CD14-positive monocyte (primary cell): Measurements from ENCODE around the gene WDFY4. TPM values are rescaled to one million over a fixed set of nuclear protein-coding genes. Genes with fewer than 3 reads are reported as not detected.
A peak's percentile ranks its signal among the peaks of the same experiment; 100 is the strongest.

ENCODE experiments used
- DNase-seq, 3 donors: peaks; one replicate each; pipeline ENCODE4 v3.0.0-alpha.2; 2011 to 2022
- H2AFZ ChIP-seq: 2 replicates; pipeline ENCODE4 v1.6.0; 2012; ENCODE audit warnings: mild to moderate bottlenecking, low read depth, low read length, inconsistent platforms; ENCODE audit not compliant: insufficient read depth, poor library complexity, severe bottlenecking
- H3K27ac ChIP-seq, 2 donors: 1 replicate in 1 of 2; 2 replicates in 1 of 2; pipeline ENCODE4 v1.5.1; 2012 to 2013; ENCODE audit warnings: low read length in 2 of 2, control low read depth in 1 of 2, inconsistent platforms in 1 of 2, low read depth in 1 of 2, mild to moderate bottlenecking in 1 of 2
- H3K27me3 ChIP-seq, 2 donors: one replicate each; pipeline versions ENCODE4 v1.6.0 to v1.6.1; 2011 to 2013; ENCODE audit warnings: low read length in 2 of 2; ENCODE audit not compliant: control insufficient read depth in 2 of 2, insufficient read depth in 2 of 2
- H3K36me3 ChIP-seq, 2 donors: replicated peaks in 1 of 2; 1 replicate in 1 of 2; 2 replicates in 1 of 2; pipeline versions ENCODE4 v1.5.1 to v1.6.1; 2012 to 2013; ENCODE audit warnings: low read length in 2 of 2, control low read depth in 1 of 2, inconsistent platforms in 1 of 2, mild to moderate bottlenecking in 1 of 2; ENCODE audit not compliant: insufficient read depth in 2 of 2, control insufficient read depth in 1 of 2
- H3K4me1 ChIP-seq, 2 donors: 1 replicate in 1 of 2; 2 replicates in 1 of 2; pipeline versions ENCODE4 v1.5.1 to v1.6.1; 2012 to 2013; ENCODE audit warnings: low read length in 2 of 2, control low read depth in 1 of 2, inconsistent platforms in 1 of 2, mild to moderate bottlenecking in 1 of 2, moderate library complexity in 1 of 2; ENCODE audit not compliant: insufficient read depth in 2 of 2, control insufficient read depth in 1 of 2
- H3K4me2 ChIP-seq: replicated peaks from 2 replicates; pipeline ENCODE3; 2012; ENCODE audit warnings: low read length, moderate library complexity, mild to moderate bottlenecking; ENCODE audit not compliant: poor library complexity, severe bottlenecking; ENCODE audit errors: extremely low read depth
- H3K4me3 ChIP-seq, 3 experiments: fragments of 200-600 bp in 1 of 3; sonication (generic) in 1 of 3; replicated peaks in 1 of 3; 1 replicate in 2 of 3; 2 replicates in 1 of 3; pipeline ENCODE4 v1.5.1; 2011 to 2013; ENCODE audit warnings: low read length in 3 of 3, mild to moderate bottlenecking in 3 of 3, control low read depth in 2 of 3, low read depth in 2 of 3, inconsistent platforms in 1 of 3, moderate library complexity in 1 of 3
- H3K79me2 ChIP-seq: 2 replicates; pipeline ENCODE4 v1.6.0; 2012; ENCODE audit warnings: mild to moderate bottlenecking, control low read depth, inconsistent platforms, low read length, moderate library complexity; ENCODE audit not compliant: insufficient read depth
- H3K9ac ChIP-seq: 2 replicates; pipeline ENCODE4 v1.6.0; 2017; ENCODE audit warnings: low read length, mild to moderate bottlenecking; ENCODE audit not compliant: insufficient read depth, poor library complexity, severe bottlenecking
- H3K9me3 ChIP-seq, 2 donors: replicated peaks in 1 of 2; 1 replicate in 1 of 2; 2 replicates in 1 of 2; pipeline versions ENCODE4 v1.5.1 to v1.6.1; 2012 to 2013; ENCODE audit warnings: low read length in 2 of 2, control low read depth in 1 of 2; ENCODE audit not compliant: control insufficient read depth in 1 of 2, insufficient read depth in 1 of 2
- H4K20me1 ChIP-seq: 2 replicates; pipeline ENCODE4 v1.6.0; 2012; ENCODE audit warnings: mild to moderate bottlenecking, low read length, control low read depth, moderate library complexity; ENCODE audit not compliant: insufficient read depth
- H3K27ac Mint-ChIP-seq, 7 donors: one replicate each; pipeline ENCODE4 v1.8.0; 2020; ENCODE audit warnings: mild to moderate bottlenecking in 7 of 7, mixed read lengths in 7 of 7, moderate library complexity in 6 of 7, inconsistent platforms in 2 of 7
- H3K27me3 Mint-ChIP-seq, 3 donors: one replicate each; pipeline ENCODE4 v1.8.0; 2021 to 2022; ENCODE audit warnings: low read depth in 3 of 3, mild to moderate bottlenecking in 3 of 3, mixed read lengths in 3 of 3, moderate library complexity in 3 of 3, inconsistent platforms in 1 of 3
- H3K36me3 Mint-ChIP-seq, 2 donors: one replicate each; pipeline ENCODE4 v1.8.0; 2020; ENCODE audit warnings: mixed read lengths in 2 of 2, inconsistent platforms in 1 of 2, mild to moderate bottlenecking in 1 of 2
- H3K4me1 Mint-ChIP-seq: one replicate; pipeline ENCODE4 v1.8.0; 2020; ENCODE audit warnings: mild to moderate bottlenecking, mixed read lengths
- H3K4me3 Mint-ChIP-seq, 2 donors: one replicate each; pipeline ENCODE4 v1.8.0; 2020; ENCODE audit warnings: mild to moderate bottlenecking in 2 of 2, mixed read lengths in 2 of 2, moderate library complexity in 1 of 2
- H3K9me3 Mint-ChIP-seq, 7 donors: one replicate each; pipeline ENCODE4 v1.8.0; 2020 to 2022; ENCODE audit warnings: mixed read lengths in 7 of 7, mild to moderate bottlenecking in 6 of 7, moderate library complexity in 6 of 7, inconsistent platforms in 2 of 7
- CTCF ChIP-seq: fragments of 200-600 bp; IDR thresholded peaks from one replicate; pipeline ENCODE4 v1.8.0; 2022; ENCODE audit warnings: antibody characterized with exemption, mild to moderate bottlenecking
- WGBS: methylation state at CpG from one replicate; pipeline ENCODE4 v1.1.5; 2013; ENCODE audit warnings: missing lambda C conversion rate; ENCODE audit not compliant: insufficient coverage; 5-methylcytosine and 5-hydroxymethylcytosine counted together
- intact Hi-C, 2 donors: fragments of 100-400 bp; cut with micrococcal nuclease; formaldehyde crosslinking; loops; one replicate each; pipeline versions ENCODE4 v1.15.0 to v1.15.1; 2023
- polyA plus RNA-seq, 3 donors: library from polyadenylated mRNA; depleted of rRNA in 1 of 3; unstranded in 2 of 3; stranded (reverse) in 1 of 3; fragments of 300-500 nt in 2 of 3; fragments of >200 nt in 1 of 3; fragmentation: Illumina TruSeq in 2 of 3; gene quantifications; 1 replicate in 2 of 3; 2 replicates in 1 of 3; pipeline ENCODE4 v1.2.3, GENCODE V29; 2012 to 2021

The WDFY4 gene
- polyA plus RNA-seq, 3 donors = 7.5 to 36.1 (median 9.8) TPM

GRCh38 chr10:48767373-48768143 is 82.9 kb downstream of the WDFY4 start:
- Mint-ChIP-seq H3K36me3 (peaks cover 65 to 74% of the 10 kb centered on the region in 2 donors), H3K9me3 (no peaks in the 10 kb centered on the region), H3K27me3 (peaks cover 0 to 3% (median 1%) of the 10 kb centered on the region in 3 donors), H3K4me1 (peaks cover 13% of the 10 kb centered on the region), H3K27ac (peak overlapping the region in 4 of 7 donors; percentile 11 to 51 (median 26)), H3K4me3 (no peak overlapping the region)
- H3K27me3 ChIP-seq = no peaks in the 10 kb centered on the region
- peaks cover 4% of the 10 kb centered on the region for H4K20me1 ChIP-seq
- H3K27ac ChIP-seq = no peak overlapping the region
- H3K9me3 ChIP-seq = no peaks in the 10 kb centered on the region
- DNase-seq = no peak
- no peaks in the 10 kb centered on the region for H3K79me2 ChIP-seq
- no peak overlapping the region for H3K4me2 ChIP-seq
- intact Hi-C loops = no loop called here
- 100% methylated on average over 2 of the region's 4 CpGs for WGBS
- no peak overlapping the region for H3K9ac ChIP-seq
- H3K36me3 ChIP-seq = peaks cover 37 to 91% of the 10 kb centered on the region in 2 donors
- peaks cover 12 to 19% of the 10 kb centered on the region in 2 donors for H3K4me1 ChIP-seq
- no peak overlapping the region for H3K4me3 ChIP-seq
- H2AFZ ChIP-seq = no peak overlapping the region
- TF ChIP-seq CTCF = no peak

- WGBS = 90% methylated on average over 8 of the region's 14 CpGs
- TF ChIP-seq CTCF = no peak
- Histone ChIP-seq H3K27me3 (no peaks in the 10 kb centered on the region), H3K9me3 (no peaks in the 10 kb centered on the region), H3K4me2 (no peak overlapping the region), H3K79me2 (no peaks in the 10 kb centered on the region), H3K4me1 (peaks cover 12 to 19% of the 10 kb centered on the region in 2 donors), H2AFZ (no peak overlapping the region), H3K9ac (no peak overlapping the region), H3K4me3 (no peak overlapping the region), H4K20me1 (peaks cover 4% of the 10 kb centered on the region), H3K27ac (peak overlapping the region in 1 of 2 donors; percentile 33), H3K36me3 (peaks cover 30 to 88% of the 10 kb centered on the region in 2 donors)
- intact Hi-C loops = no loop called here
- peak overlapping the region in 3 of 7 donors; percentile 4 to 58 (median 51) for H3K27ac Mint-ChIP-seq
- H3K9me3 Mint-ChIP-seq = no peaks in the 10 kb centered on the region
- no peak overlapping the region for H3K4me3 Mint-ChIP-seq
- DNase-seq = no peak
- peaks cover 13% of the 10 kb centered on the region for H3K4me1 Mint-ChIP-seq
- H3K36me3 Mint-ChIP-seq = peaks cover 65 to 72% of the 10 kb centered on the region in 2 donors
- peaks cover 0 to 3% (median 1%) of the 10 kb centered on the region in 3 donors for H3K27me3 Mint-ChIP-seq
Measured at GRCh38 chr10:48768144-48768766, 83.6 kb downstream of the WDFY4 start.
